AG09309 (cell line): Measurements from ENCODE around the gene TNNI2.
"Not testable (repeated sequence)": the region's sequence is repeated elsewhere in the genome, so short reads cannot be mapped to it uniquely, and the experiment has no call there.

Experiments
- DNase-seq: peaks from one replicate; pipeline ENCODE4 v3.0.0-alpha.2; 2010; ENCODE audit warnings: low read depth
- H3K4me3 ChIP-seq: 2 replicates; pipeline ENCODE4 v1.5.1; 2011; ENCODE audit warnings: mild to moderate bottlenecking, low read depth, low read length, moderate library complexity; ENCODE audit not compliant: control insufficient read depth
- TF ChIP-seq, protein P1 (sequence below): IDR thresholded peaks from 2 replicates; pipeline ENCODE4 v1.5.1; 2011; ENCODE audit warnings: mild to moderate bottlenecking, low read depth, low read length, inconsistent platforms; ENCODE audit not compliant: insufficient read depth, control insufficient read depth; ENCODE audit errors: missing control alignments

Gene TNNI2

DNA sequence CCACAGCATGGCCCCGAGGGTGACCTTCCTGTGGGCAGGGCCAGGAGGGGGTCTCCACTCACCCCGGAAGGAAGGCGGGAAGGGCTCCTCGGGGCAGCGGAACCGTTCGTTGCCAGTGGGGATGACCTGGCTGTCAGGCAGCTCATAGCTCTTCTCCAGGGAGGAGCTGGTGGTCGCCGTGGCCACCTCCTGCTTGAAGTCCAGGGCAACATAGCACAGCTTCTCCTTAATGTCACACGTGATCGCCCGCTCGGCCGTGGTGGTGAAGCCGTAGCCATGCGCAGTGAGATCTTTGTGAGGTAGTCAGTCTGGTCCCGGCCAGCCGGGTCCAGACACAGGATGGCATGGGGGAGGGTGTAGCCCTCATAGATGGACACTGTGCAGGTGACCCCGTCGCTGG lies 35.5 kb upstream of the TNNI2 start:
- DNase-seq, result no peak
- no peak overlapping the region for H3K4me3 ChIP-seq
- TF ChIP-seq, protein P1, sequence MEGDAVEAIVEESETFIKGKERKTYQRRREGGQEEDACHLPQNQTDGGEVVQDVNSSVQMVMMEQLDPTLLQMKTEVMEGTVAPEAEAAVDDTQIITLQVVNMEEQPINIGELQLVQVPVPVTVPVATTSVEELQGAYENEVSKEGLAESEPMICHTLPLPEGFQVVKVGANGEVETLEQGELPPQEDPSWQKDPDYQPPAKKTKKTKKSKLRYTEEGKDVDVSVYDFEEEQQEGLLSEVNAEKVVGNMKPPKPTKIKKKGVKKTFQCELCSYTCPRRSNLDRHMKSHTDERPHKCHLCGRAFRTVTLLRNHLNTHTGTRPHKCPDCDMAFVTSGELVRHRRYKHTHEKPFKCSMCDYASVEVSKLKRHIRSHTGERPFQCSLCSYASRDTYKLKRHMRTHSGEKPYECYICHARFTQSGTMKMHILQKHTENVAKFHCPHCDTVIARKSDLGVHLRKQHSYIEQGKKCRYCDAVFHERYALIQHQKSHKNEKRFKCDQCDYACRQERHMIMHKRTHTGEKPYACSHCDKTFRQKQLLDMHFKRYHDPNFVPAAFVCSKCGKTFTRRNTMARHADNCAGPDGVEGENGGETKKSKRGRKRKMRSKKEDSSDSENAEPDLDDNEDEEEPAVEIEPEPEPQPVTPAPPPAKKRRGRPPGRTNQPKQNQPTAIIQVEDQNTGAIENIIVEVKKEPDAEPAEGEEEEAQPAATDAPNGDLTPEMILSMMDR, result no peak

DNA sequence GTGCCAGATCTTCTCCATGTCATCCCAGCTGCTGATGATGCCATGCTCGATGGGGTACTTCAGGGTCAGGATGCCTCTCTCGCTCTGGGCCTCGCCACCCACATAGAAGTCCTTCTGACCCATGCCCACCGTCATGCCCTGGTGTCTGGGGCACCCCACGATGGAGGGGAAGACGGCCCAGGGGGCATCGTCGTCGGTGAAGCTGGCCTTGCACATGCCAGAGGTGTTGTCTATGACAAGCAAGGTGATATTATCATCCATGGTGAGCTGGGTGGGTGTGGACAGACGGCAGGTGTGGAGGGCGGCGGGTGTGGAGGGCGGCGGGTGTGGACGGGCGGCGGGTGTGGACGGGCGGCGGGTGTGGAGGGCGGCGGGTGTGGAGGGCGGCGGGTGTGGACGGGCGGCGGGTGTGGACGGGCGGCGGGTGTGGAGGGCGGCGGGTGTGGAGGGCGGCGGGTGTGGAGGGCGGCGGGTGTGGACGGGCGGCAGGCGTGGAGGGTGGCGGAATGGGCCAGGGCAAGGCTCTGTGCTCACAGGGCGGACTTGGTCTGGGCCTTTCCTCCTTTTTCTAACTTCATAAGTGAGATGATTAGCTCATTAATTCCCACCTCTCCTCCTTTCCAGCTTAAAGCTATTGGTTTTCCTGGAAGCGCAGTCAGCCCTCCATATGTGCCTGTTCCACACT lies 34.8 kb upstream of the TNNI2 start:
- H3K4me3 ChIP-seq, DNase-seq: not testable (repeated sequence)

DNA sequence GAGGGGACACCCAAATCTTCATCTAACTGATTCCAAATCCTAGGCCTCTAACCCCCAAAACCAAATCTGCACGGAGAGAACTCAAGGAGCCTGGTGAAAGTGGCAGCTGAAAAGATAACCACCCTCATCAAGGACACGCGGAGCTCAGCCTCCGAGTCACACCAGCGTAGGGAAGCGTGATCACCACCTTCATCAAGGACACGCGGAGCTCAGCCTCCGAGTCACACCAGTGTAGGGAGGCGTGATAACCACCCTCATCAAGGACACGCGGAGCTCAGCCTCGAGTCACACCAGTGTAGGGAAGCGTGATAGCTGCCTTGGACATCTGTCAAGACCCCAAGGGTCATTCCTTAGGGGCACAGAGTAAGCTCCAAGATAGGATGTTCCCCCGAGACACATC lies 33.3 kb upstream of the TNNI2 start:
- no peak overlapping the region for H3K4me3 ChIP-seq
- no peak for DNase-seq
- TF ChIP-seq, protein P1, result no peak

DNA sequence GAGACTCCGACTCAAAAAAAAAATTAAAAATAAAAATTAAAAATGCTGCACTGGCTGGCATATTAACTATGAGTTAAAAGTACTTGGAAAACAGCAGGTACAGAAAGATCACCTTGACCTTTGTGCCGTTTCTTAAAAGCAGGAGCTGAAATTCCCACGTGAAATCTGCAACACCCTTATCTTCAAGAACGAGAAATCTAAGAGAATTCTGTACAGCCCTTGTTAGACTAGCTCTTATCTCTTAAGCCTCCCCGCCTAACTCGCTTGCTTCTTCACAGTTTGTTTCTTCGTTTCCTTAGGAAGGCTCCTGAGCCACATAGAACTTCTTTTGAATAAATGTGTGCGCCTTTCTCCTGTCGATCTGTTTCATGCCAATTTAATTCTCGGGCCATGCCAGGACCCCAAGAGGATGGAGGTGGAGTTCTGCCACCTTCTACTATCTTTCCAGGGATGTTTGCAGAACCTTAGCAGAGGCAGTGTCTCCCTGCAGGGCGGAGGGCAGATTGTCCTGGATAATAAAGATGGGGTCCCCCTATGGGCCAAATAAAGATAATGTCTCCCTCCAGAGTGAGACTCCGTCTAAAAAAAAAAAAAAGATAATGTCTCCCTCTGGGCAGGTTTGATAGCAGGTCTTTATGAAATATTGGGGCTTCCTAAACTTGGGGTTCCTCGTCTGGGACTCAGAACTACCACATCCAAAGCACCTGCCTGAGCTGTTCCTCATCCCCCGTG lies 31.4 kb upstream of the TNNI2 start:
- TF ChIP-seq, protein P1, result no peak
- no peak for DNase-seq

DNA sequence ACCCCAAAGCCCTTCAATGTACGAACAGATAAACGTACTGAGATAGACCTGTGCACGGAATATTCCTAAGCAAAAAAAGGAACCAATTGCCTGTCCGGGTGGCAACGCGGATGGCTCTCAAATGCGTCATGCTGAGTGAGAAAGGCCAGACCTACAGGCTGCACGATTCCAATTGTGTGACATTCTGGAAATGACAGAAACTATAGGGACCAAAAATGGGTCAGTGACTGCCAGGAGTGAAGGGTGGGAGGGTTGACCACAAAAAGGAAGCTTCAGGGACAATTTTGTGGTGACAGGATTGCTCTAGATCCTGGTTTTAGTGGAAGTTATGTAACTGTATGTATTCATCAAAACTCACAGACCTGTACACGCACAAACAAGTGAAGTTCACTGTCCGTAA lies 28.0 kb upstream of the TNNI2 start:
- no peak for DNase-seq
- H3K4me3 ChIP-seq, result no peak overlapping the region
- TF ChIP-seq, protein P1, result no peak

More for the DNA sequence above, 31.4 kb upstream of the TNNI2 start:
- H3K4me3 ChIP-seq, result no peak overlapping the region

DNA sequence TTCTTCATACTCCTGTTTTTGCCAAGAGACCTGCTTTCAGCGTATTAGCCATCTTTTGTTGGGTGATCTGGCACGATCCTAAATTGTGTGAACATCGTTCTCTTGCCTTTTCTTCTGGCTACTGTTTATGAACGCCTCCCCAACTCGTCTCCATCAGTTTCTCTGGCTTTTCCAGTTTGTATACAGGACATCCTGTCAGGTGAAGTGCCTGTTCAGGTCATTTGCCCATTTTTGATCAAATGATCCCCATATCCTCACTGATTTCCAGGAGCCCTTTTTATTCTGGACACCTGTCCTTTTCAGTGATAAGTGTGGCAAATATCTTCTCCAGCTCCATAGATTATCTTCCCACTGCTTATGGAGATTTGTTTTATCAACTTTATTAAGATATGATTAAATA lies 26.5 kb upstream of the TNNI2 start:
- TF ChIP-seq, protein P1, result no peak
- no peak for DNase-seq
- no peak overlapping the region for H3K4me3 ChIP-seq

DNA sequence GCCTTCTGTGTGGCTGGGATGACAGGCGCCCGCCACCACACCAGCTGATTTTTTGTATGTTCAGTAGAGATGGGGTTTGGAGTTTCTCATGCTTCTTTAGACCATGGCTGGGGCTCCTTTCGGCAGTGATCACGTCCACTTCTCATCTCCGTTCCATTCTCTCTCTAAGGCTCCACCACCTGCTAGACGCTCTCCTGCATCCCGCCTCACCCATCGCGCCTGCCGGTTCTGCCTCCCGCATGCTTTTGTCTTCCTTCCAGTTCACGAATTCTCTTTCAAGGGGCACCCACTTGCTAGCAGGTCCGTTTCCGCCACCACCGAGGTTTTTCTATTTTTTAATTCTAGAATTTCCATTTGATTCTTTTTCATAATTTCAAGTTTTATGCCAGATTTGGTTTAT lies 26.0 kb upstream of the TNNI2 start:
- TF ChIP-seq, protein P1, result no peak
- no peak for DNase-seq
- no peak overlapping the region for H3K4me3 ChIP-seq

DNA sequence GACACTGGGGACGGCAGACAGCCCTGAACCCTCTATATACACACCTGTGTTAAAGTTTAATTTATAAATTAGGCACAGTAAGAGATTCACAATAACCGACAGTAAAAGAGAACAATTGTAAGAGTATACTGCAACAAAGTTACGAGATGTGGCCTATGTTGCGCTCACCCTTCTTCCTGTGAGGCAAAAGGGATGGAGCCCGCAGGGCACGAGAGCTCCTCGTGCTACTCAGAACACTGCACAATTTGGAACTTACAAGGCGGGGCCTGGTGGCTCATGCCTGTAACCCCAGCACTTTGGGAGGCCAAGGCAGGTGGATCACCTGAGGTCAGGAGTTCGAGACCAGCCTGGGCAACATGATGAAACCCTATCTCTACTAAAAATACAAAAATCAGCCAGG lies 25.4 kb upstream of the TNNI2 start:
- H3K4me3 ChIP-seq, DNase-seq: not testable (repeated sequence)
